ENCODE data around the gene ADIPOQ.
A peak's percentile ranks its signal among the peaks of the same experiment; 100 is the strongest.
"Not testable (repeated sequence)": the region's sequence is repeated elsewhere in the genome, so short reads cannot be mapped to it uniquely, and the experiment has no call there.

The ADIPOQ gene

DNA sequence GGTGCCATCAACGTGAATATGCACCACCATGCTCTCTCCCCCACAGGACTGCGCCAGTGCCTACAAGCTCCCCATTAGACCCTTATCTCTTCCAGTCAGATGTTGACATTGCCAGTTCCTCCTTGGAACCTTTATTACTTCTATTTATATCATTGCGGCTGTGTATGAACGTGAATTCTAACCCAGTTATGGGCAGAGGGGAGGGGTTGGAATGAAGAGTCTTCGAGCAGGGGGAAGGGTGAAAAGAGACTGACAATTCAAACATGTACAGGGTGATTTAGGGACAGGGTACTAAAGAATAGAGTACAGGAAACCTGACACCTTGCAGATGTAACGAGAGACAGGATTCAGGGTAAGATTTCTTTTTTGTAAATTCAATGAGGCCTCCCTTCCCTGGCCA is 46.1 kb downstream of the ADIPOQ start:
- H3K9me3 ChIP-seq (ENCODE audit: low read depth, low read length), result no peaks in the 10 kb centered on the region
- TF ChIP-seq FOXP2 (optimal IDR thresholded peaks at IDR 0.05; ENCODE audit: control extremely low read depth, extremely low read length, insufficient read depth) (no peak), POLR2AphosphoS5 (IDR thresholded peaks at IDR 0.05; ENCODE audit: borderline replicate concordance, low read depth, low read length) (no peak), EZH2 (IDR thresholded peaks at IDR 0.05) (no peak)
- DNase-seq (ENCODE audit: low read depth, low spot score), result no peak
- no peak overlapping the region for H3K9ac ChIP-seq (ENCODE audit: insufficient read length)
- H3K4me3 ChIP-seq, result no peak overlapping the region
- H3K27ac ChIP-seq, result no peak overlapping the region
- H3K36me3 ChIP-seq (ENCODE audit: insufficient read depth, low read length), result no peaks in the 10 kb centered on the region

DNA sequence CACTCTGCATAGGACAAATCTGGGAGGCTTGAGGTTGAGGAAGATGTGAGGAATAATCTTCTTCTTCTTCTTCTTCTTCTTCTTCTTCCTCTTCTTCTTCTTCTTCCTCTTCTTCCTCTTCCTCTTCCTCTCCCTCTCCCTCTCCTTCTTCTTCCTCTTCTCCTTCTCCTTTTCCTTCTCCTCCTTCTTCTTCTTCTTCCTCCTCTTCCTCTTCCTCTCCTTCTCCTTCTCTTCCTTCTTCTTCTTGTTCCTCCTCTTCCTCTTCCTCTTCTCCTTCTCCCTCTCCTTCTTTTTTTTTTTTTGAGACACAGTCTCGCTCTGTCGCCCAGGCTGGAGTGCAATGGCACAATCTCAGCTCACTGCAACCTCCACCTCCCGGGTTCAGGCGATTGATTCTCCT is 47.2 kb downstream of the ADIPOQ start:
- H3K27ac ChIP-seq; DNase-seq (ENCODE audit: low read depth, low spot score); H3K4me3 ChIP-seq; H3K9ac ChIP-seq (ENCODE audit: insufficient read length); H3K9me3 ChIP-seq (ENCODE audit: low read depth, low read length); H3K36me3 ChIP-seq (ENCODE audit: insufficient read depth, low read length): not testable (repeated sequence)

DNA sequence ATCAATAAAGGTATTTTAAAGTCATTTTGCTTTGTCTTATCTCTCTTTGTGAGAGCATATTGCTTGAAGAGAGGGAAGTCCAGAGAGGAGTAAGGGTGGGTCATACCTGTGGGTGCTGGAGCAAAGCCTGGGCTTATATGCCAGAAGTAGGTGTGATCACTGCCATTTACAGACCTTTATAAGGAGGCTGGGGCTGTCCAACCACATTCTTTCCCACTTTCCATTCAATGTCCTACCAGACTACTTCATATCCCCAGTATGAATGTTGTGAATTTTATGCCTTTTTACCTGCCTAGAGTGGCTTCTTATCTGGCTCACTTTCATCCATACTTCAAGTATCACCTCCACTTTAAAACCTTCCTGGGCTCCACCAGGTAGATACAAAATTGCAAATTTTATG is 48.4 kb downstream of the ADIPOQ start:
- DNase-seq (ENCODE audit: low read depth, low spot score), result no peak
- H3K9ac ChIP-seq (ENCODE audit: insufficient read length), result no peak overlapping the region
- H3K27ac ChIP-seq, result no peak overlapping the region
- no peaks in the 10 kb centered on the region for H3K36me3 ChIP-seq (ENCODE audit: insufficient read depth, low read length)
- TF ChIP-seq POLR2AphosphoS5 (IDR thresholded peaks at IDR 0.05; ENCODE audit: borderline replicate concordance, low read depth, low read length) (no peak), EZH2 (IDR thresholded peaks at IDR 0.05) (no peak), FOXP2 (optimal IDR thresholded peaks at IDR 0.05; ENCODE audit: control extremely low read depth, extremely low read length, insufficient read depth) (no peak)
- H3K9me3 ChIP-seq (ENCODE audit: low read depth, low read length), result no peaks in the 10 kb centered on the region
- no peak overlapping the region for H3K4me3 ChIP-seq

DNA sequence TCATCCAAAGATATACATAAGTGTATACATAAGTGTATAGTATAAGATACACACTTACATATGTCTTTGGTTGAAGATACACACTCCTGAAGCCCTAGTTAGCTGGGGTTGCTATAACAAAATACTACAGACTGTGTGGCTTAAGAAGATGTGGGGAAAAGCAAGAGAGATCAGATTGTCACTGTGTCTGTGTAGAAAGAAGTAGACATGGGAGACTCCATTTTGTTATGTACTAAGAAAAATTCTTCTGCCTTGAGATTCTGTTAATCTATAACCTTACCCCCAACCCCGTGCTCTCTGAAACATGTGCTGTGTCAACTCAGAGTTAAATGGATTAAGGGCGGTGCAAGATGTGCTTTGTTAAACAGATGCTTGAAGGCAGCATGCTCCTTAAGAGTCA is 50.6 kb downstream of the ADIPOQ start:
- not testable (repeated sequence) for H3K27ac ChIP-seq; DNase-seq (ENCODE audit: low read depth, low spot score); H3K9me3 ChIP-seq (ENCODE audit: low read depth, low read length); H3K4me3 ChIP-seq; H3K9ac ChIP-seq (ENCODE audit: insufficient read length); H3K36me3 ChIP-seq (ENCODE audit: insufficient read depth, low read length)

DNA sequence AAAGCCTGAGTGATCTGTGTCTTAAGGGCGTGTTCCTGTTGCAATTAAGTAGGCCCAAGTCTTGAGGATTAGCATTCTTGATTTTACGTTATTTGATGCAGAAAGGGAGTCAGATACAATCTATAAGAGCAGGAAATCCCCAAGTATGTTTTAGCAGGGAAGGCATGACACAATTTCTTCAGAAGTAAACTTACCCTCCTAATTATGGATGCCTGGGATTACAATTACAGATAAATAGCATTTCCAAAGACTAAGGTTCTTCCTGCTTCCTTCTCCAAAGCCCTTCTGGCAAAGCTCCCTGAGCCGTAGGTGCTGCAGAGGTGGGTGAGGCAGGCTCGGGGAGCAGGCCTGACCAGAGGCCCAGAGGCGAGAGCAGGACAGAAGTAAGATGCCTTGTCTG is 52.9 kb downstream of the ADIPOQ start:
- H3K27ac ChIP-seq, result no peak overlapping the region
- H3K9ac ChIP-seq (ENCODE audit: insufficient read length), result no peak overlapping the region
- no peaks in the 10 kb centered on the region for H3K36me3 ChIP-seq (ENCODE audit: insufficient read depth, low read length)
- TF ChIP-seq EZH2 (IDR thresholded peaks at IDR 0.05) (no peak), FOXP2 (optimal IDR thresholded peaks at IDR 0.05; ENCODE audit: control extremely low read depth, extremely low read length, insufficient read depth) (no peak), POLR2AphosphoS5 (IDR thresholded peaks at IDR 0.05; ENCODE audit: borderline replicate concordance, low read depth, low read length) (no peak)
- H3K4me3 ChIP-seq, result no peak overlapping the region
- no peaks in the 10 kb centered on the region for H3K9me3 ChIP-seq (ENCODE audit: low read depth, low read length)
- DNase-seq (ENCODE audit: low read depth, low spot score), result no peak

DNA sequence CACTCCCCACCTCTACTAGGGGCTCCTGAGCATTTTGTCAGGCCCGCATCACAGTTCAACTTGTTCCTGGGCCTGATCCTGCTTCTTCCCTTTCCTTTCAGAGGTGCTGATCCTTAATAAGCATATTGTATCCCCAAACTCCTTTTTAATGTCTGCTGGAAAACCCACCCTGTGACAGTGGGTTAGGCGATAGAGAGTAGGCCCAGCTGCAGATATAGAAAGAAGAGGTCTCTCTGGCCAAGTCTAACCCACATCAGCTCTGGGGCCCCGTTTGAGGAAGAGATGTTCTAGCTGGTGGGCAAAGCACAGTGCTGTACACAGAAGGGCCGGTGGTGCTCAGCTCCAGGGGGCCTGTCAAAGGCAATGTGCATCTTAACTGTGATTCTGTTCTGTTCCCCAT is 53.5 kb downstream of the ADIPOQ start:
- no peaks in the 10 kb centered on the region for H3K9me3 ChIP-seq (ENCODE audit: low read depth, low read length)
- no peak overlapping the region for H3K9ac ChIP-seq (ENCODE audit: insufficient read length)
- no peak overlapping the region for H3K27ac ChIP-seq
- H3K36me3 ChIP-seq (ENCODE audit: insufficient read depth, low read length), result no peaks in the 10 kb centered on the region
- DNase-seq (ENCODE audit: low read depth, low spot score), result no peak
- no peak overlapping the region for H3K4me3 ChIP-seq
- TF ChIP-seq FOXP2 (optimal IDR thresholded peaks at IDR 0.05; ENCODE audit: control extremely low read depth, extremely low read length, insufficient read depth) (no peak), POLR2AphosphoS5 (IDR thresholded peaks at IDR 0.05; ENCODE audit: borderline replicate concordance, low read depth, low read length) (no peak), EZH2 (IDR thresholded peaks at IDR 0.05) (no peak)

DNA sequence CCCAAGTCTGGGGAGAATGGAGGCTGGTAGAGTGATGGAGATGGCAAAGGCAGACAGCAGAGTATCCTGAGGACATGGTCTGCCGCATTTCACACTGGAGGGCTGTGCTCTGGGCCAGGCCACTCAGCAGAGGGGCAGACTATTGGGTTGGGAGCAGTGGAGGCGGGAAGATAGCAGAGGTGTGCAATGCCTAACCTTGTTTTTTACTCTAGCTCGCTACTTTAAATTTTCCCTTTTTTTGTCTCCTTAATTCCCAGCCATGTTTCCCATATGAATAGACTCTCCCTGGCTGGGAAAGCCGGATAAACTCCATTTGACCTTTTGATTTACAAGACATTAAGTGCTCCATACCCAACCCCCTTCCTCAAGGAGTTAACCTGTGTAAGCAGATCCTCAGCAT is 54.4 kb downstream of the ADIPOQ start:
- Histone ChIP-seq H3K36me3 (ENCODE audit: insufficient read depth, low read length) (no peaks in the 10 kb centered on the region), H3K27ac (no peak overlapping the region), H3K9me3 (ENCODE audit: low read depth, low read length) (no peaks in the 10 kb centered on the region), H3K4me3 (no peak overlapping the region), H3K9ac (ENCODE audit: insufficient read length) (no peak overlapping the region)
- no peak for DNase-seq (ENCODE audit: low read depth, low spot score)
- TF ChIP-seq EZH2 (IDR thresholded peaks at IDR 0.05) (no peak), FOXP2 (optimal IDR thresholded peaks at IDR 0.05; ENCODE audit: control extremely low read depth, extremely low read length, insufficient read depth) (no peak), POLR2AphosphoS5 (IDR thresholded peaks at IDR 0.05; ENCODE audit: borderline replicate concordance, low read depth, low read length) (no peak)

DNA sequence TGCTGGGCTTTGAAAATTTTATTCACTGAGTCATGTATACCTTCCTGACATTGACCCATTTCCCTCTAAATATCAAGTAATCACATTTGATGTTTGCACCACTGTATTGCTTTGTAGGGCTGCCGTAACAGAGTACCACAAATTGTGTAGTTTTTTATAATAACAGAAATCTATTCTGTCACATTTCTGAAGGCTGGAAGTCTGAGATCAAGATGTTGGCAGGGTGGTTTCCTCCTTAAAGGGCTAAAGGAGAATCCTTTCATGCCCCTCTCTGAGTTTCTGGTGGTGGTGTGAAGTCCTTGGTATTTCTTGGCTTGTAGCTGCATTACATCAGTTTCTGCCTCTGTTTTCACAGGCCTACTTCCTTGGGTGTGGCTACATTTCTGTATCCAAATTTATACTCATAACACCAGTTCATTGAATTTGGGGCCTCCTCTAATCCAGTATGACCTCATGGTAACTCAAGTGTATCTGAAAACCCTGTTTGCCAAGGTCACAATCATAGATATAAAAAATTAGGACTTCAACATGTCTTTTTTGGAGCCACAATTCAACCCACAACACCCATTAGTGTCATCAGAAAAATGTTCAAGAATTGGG is 58.7 kb downstream of the ADIPOQ start:
- Histone ChIP-seq H3K4me3 (no peak overlapping the region), H3K27ac (no peak overlapping the region; the same call in 1 of the 2 replicates), H3K9me3 (ENCODE audit: low read depth, low read length) (no peaks in the 10 kb centered on the region), H3K9ac (ENCODE audit: insufficient read length) (peak overlapping the region; percentile 37), H3K36me3 (ENCODE audit: insufficient read depth, low read length) (no peaks in the 10 kb centered on the region)
- TF ChIP-seq EZH2 (IDR thresholded peaks at IDR 0.05), result no peak
- no peak for TF ChIP-seq FOXP2 (optimal IDR thresholded peaks at IDR 0.05; ENCODE audit: control extremely low read depth, extremely low read length, insufficient read depth)
- no peak for TF ChIP-seq POLR2AphosphoS5 (IDR thresholded peaks at IDR 0.05; ENCODE audit: borderline replicate concordance, low read depth, low read length)
- no peak for DNase-seq (ENCODE audit: low read depth, low spot score)

DNA sequence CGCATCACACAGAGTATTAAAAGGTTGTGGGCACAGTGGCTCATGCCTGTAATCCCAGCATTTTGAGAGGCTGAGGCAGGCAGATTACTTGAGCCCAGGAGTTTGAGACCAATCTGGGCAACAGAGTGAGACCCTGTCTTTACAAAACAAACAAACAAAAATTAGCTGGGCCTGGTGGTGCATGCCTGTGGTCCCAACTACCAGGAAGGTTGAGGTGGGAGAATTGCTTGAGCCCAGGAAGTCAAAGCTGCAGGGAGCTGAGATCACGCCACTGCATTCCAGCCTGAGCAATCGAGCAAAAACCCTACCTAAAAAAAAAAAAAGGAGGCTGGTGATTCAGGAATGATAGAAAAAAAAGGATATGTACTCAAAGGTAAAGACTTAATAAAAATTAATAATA is 59.6 kb downstream of the ADIPOQ start:
- Histone ChIP-seq H3K9me3 (ENCODE audit: low read depth, low read length) (no peaks in the 10 kb centered on the region), H3K9ac (ENCODE audit: insufficient read length) (no peak overlapping the region), H3K4me3 (no peak overlapping the region), H3K27ac (no peak overlapping the region; the same call in 1 of the 2 replicates), H3K36me3 (ENCODE audit: insufficient read depth, low read length) (no peaks in the 10 kb centered on the region)
- DNase-seq (ENCODE audit: low read depth, low spot score), result no peak
- no peak for TF ChIP-seq FOXP2 (optimal IDR thresholded peaks at IDR 0.05; ENCODE audit: control extremely low read depth, extremely low read length, insufficient read depth)
- no peak for TF ChIP-seq EZH2 (IDR thresholded peaks at IDR 0.05)
- TF ChIP-seq POLR2AphosphoS5 (IDR thresholded peaks at IDR 0.05; ENCODE audit: borderline replicate concordance, low read depth, low read length), result no peak

Measured in SK-N-MC (cell line).